A673 (cell line): Measurements from ENCODE around the gene IQUB.
"Not testable (repeated sequence)": the region's sequence is repeated elsewhere in the genome, so short reads cannot be mapped to it uniquely, and the experiment has no call there.

Source experiments
- EZH2 ChIP-seq: fragments of 200-600 bp; sonication (generic); IDR thresholded peaks from 2 replicates; pipeline ENCODE4 v1.6.1; 2017; ENCODE audit warnings: borderline replicate concordance, low read depth, mild to moderate bottlenecking, mixed read lengths, antibody characterized with exemption, low read length; ENCODE audit not compliant: poor library complexity, severe bottlenecking
- TF ChIP-seq, protein P1 (sequence below): fragments of 300-800, 200-600 bp; sonication (generic); conservative IDR thresholded peaks from 2 replicates; pipeline ENCODE4 v1.5.1; 2017; ENCODE audit warnings: low read depth, mild to moderate bottlenecking, antibody characterized with exemption, low read length, moderate library complexity, mixed read lengths

DNA sequence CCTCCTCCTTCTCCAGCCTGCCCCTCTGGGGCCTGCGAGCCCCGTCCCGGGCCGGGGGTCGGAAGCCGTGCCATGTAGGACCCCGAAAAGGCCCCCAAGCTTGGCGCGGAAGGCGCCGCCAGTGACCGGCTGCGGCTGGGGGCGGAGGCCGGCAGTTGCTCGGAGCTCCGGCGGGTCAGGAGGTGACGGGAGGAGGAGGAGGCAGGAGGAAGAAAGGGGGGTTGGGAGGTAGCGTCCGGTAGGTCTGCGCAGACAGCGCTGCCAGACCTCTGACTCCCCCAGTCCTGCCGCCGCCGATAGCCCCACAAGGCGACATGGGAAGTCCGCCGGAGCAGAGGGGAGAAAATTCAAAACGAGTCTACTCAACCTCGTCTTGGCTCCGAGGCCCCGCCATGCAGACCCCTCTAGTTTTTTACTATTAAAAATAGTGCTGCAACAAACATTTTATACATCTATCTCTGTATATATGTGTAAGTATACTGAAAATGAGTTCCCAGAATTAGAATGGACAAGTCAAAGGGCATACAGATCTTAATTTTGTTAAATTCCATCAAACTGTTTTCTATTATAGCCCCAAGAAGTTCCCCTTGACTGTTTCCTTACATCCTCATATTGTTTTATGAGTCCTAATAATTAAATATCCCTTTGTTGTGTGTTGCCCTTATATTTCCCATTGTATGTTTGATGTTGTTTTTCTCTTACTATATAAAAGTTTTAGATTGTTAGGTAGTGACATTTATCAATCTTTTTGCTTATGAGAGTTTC is 1.4 kb downstream of the IQUB start:
- not testable (repeated sequence) for TF ChIP-seq EZH2
- TF ChIP-seq, protein P1, sequence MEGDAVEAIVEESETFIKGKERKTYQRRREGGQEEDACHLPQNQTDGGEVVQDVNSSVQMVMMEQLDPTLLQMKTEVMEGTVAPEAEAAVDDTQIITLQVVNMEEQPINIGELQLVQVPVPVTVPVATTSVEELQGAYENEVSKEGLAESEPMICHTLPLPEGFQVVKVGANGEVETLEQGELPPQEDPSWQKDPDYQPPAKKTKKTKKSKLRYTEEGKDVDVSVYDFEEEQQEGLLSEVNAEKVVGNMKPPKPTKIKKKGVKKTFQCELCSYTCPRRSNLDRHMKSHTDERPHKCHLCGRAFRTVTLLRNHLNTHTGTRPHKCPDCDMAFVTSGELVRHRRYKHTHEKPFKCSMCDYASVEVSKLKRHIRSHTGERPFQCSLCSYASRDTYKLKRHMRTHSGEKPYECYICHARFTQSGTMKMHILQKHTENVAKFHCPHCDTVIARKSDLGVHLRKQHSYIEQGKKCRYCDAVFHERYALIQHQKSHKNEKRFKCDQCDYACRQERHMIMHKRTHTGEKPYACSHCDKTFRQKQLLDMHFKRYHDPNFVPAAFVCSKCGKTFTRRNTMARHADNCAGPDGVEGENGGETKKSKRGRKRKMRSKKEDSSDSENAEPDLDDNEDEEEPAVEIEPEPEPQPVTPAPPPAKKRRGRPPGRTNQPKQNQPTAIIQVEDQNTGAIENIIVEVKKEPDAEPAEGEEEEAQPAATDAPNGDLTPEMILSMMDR, result not testable (repeated sequence)
